ENCODE data around the gene DCLK2.
"Not testable (repeated sequence)": the region's sequence is repeated elsewhere in the genome, so short reads cannot be mapped to it uniquely, and the experiment has no call there.

DCLK2 gene

DNA sequence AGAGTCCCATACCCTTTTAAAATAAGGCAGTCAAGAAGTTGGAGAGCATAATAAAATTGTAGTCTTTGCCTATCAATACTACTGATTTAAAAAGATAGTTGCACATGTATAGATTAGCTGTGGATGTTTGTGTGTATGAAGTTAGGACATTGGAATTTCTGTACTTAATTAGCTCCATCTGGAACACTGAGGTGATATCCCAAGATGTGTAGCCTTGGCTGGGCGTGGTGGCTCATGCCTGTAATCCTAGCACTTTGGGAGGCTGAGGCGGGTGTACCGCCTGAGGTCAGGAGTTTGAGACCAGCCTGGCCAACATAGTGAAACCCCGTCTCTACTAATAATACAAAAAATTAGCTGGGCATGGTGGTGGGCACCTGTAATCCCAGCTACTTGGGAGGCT is 119.0 kb downstream of the DCLK2 start:
- in situ Hi-C loops (cut with HindIII; ENCODE audit: low sequenced_read_pairs) = not testable (repeated sequence)

DNA sequence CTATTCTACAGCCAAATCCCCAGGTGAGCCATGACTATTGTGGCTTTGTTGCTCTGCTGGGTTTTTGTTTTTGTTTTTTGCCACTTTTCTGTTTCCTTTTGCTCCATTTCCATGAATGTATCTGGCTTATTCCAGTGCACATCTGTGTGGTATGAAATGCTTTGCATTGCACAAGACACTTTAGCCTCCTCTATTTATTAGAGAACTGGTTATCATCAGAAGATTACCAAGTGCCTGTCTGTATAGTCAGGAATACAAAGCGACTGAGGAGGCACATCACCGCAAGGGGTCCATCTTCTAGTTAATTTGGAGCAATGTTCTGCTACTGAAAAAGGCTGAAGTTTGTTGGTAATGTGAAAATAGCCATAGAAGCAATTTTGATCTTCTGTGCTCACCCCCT is 120.8 kb downstream of the DCLK2 start:
- in situ Hi-C loops (cut with HindIII; ENCODE audit: low sequenced_read_pairs) = no loop called here

DNA sequence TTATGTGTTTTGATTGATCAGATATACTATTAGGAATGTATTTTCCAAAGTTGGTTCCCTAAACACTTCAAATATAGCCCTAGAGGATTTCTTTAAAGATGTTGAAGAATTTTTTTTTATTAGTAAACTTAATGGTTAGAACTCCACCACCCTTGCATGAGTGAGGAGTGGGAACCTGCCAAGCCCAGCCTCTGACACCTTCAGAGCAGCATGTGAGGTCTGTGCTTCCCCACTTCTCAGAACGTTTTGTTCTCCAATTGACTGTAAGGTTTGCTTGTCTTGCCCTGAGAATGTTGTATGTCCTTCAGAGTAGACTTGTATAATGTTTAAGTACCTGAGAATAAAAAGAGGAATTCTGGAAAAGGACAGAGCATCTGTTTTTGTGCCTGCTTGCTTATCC is 126.8 kb downstream of the DCLK2 start:
- in situ Hi-C loops (cut with HindIII; ENCODE audit: low sequenced_read_pairs) = loop anchor here (25.0 kb wide), 1 partner anchor 218 kb away; no protein-coding TSS in a partner anchor

DNA sequence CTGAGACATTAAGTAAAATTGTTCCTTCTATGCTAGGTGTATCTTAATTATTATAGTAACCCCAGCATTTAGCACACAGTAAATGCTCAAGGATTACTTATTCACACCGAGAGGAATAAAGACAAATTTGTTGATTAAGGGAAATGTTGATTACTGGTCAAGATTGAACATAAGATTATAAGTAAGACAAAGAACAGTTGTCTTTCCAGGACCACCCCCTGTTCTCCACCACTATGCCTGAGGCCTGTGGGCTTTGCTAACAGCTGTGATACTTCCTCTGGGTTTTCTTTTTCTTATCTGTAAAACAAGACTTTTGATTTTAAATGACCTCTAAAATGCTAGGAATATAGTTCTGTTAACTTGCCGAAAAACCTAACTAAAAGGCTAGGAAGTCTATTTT is 128.0 kb downstream of the DCLK2 start:
- in situ Hi-C loops (cut with HindIII; ENCODE audit: low sequenced_read_pairs) = loop anchor here (25.0 kb wide), 1 partner anchor 219 kb away; no protein-coding TSS in a partner anchor

DNA sequence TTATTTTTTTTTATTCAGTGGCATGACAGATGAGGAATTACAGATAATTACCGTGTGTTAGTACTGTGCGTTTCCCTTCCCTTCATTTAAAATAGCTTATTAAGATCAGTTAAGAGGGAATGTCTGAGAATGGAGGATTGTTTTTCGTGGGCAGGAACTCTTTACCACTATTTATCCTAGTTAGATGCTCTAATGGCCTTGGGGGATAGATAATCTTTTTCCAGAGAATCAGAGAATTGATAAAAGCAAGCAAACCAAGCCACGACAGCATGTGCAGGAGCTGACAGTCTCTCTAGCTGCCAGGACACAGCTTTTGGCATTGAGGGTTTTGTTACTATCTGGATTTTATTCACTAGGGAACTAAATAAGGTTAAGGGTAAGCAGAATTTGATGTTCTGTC is 128.7 kb downstream of the DCLK2 start:
- in situ Hi-C loops (cut with HindIII; ENCODE audit: low sequenced_read_pairs) = loop anchor here (25.0 kb wide), 1 partner anchor 220 kb away; no protein-coding TSS in a partner anchor

DNA sequence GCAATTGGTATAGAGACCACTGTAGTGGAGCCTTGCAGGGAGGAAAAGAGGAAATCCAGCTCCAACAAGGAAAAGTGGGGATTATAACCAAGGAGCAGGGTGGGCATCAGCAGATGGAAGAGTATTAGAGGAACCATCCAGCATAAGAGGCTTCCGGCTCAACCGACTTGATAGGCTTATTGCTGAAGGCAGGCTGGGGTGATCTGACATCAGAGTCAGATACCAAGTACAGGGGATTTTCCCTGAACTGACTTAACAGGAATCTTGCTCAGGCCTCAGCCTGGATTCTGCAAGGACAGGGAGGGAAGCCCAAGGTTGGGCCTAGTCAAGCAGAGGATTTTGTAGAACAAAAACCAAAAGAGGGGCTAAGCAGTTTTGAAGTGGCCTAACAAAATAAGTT is 129.6 kb downstream of the DCLK2 start:
- in situ Hi-C loops (cut with HindIII; ENCODE audit: low sequenced_read_pairs) = loop anchor here (25.0 kb wide), 1 partner anchor 221 kb away; no protein-coding TSS in a partner anchor

DNA sequence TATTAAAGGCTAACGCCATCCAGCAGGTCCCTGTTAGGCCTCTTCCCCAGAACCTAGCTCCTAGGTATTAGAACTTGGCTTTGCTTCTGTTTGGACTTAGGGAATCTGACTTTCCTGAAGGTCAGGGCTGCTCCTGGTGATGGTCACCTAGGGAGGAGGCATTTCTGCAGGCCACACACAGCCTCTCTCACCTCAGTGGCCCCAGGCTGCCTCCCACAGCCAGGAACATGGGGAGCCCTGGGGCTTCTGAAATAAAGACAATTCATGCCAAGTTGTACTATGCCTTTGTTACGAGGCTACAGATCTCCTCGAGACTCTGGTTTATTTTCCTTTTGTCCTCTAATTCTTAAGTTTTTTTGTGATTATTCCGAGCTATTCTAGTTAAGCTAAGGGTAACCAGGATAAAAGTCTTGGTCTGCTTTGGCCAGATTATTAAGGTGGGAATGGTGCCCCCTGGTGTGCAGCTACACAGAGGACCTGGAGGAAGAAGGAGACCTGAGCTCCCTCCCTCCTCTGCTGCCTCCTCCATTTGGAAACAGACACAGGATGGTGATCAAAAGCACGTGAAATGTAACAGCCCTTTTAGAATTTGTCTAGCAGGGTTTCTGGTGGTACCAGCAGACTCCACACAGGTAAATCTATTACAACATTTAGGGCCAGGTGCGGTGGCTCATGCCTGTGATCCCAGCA is 131.0 kb downstream of the DCLK2 start:
- in situ Hi-C loops (cut with HindIII; ENCODE audit: low sequenced_read_pairs) = loop anchor here (25.0 kb wide), 1 partner anchor 222 kb away; no protein-coding TSS in a partner anchor

DNA sequence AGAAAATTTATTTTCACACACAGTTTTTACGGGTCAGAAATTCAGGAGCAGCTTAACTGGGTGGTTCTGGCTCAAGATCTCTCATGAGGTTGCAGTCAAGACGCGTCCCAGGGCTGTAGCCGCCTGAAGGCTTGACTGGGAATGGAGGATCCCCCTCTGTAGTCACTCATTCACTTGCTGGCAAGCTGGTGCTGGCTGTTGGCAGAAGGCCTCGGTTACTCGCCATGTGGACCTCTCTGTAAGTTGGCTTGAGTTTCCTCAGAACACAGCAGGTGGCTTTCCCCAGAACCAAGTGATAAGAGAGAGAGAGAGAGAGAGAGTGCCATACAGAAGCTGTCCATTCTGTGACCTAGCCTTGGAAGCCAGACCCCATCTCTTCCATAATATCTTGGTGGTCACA is 132.8 kb downstream of the DCLK2 start:
- in situ Hi-C loops (cut with HindIII; ENCODE audit: low sequenced_read_pairs) = loop anchor here (25.0 kb wide), 1 partner anchor 224 kb away; no protein-coding TSS in a partner anchor

DNA sequence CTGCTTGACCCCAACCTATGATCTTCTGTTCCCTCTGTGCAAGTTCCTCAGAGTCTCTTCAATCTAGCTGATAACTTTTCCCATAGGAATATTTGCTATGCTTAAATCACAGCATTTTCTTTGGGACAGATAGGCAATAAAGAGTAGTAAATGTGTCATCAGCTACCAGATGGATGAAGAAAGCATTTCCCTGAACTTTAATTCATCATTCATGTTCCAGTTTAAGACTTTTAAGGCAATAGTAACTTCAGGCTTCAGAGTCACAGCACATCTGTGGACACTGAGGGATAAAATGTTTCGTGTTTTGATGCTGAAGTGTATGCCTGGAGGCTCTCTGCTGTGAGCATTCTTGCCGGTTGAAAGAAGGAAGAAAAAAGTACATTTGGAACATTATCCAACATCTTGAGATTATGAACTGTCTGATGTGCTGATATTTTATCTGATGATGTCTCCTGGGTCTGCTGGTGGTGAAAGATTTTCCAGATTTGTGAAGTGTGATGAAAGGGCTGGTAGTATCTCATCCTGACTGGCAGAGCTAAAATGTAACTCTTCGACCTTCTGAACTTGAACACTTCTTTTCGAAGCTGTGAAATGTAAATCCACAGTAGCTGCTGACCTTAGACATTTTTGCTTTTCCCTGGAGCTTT is 133.7 kb downstream of the DCLK2 start:
- in situ Hi-C loops (cut with HindIII; ENCODE audit: low sequenced_read_pairs) = loop anchor here (25.0 kb wide), 1 partner anchor 225 kb away; no protein-coding TSS in a partner anchor

DNA sequence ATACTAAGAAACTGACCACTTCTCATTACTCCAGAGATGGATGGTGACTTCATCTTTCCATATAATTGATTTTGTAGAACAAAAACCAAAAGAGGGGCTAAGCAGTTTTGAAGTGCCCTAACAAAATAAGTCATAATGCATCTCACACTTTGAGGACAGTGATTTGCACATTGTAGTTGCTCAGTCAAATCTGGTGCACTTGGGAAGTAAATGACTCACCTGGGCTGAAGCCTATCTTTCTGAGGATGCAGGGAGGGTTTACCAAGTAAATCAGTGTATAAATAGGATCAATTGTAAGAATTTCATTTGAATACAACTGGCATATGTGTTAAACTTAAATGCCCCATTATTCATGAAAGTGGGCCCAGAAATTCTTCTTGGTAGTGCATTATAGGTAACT is 134.2 kb downstream of the DCLK2 start:
- in situ Hi-C loops (cut with HindIII; ENCODE audit: low sequenced_read_pairs) = loop anchor here (25.0 kb wide), 1 partner anchor 225 kb away; no protein-coding TSS in a partner anchor

DNA sequence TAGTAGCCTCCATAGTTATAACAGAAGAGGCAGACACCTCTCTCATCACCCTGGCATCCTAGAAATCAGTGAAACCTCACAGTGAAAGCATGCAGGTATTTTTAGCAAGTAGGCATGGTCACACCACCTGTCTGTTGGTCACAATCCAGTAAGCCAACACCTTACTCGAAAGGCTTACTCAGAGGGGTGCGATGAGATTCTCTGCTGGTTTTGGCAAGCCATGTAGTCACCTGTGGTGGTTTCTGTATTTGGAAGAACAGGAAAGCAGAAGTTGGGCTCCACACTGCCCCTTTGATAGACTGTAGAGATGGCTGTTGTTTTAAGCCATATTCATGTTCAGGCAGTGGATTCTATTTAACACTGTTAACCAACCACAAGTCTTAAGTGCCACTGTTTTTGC is 134.7 kb downstream of the DCLK2 start:
- in situ Hi-C loops (cut with HindIII; ENCODE audit: low sequenced_read_pairs) = loop anchor here (25.0 kb wide), 1 partner anchor 226 kb away; no protein-coding TSS in a partner anchor

DNA sequence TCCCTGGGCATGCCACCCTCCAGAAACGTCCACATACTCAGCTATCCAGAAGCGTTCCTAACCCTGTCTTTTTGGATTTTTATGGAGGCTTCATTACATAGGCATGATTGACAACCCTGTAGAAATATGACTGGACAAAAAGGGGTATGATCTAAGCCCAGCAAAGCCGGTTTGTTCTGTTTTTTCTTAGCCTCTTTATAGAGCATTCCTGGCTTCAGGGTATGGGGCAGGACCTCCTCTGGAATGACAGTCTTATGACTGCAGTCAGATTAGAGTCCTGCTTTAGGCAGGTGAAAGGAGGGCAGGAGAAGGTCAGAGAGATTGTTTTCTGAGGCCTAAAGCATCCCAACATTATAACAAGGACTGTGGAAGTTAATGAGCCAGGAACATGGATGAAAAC is 137.4 kb downstream of the DCLK2 start:
- in situ Hi-C loops (cut with HindIII; ENCODE audit: low sequenced_read_pairs) = loop anchor here (25.0 kb wide), 1 partner anchor 228 kb away; no protein-coding TSS in a partner anchor

DNA sequence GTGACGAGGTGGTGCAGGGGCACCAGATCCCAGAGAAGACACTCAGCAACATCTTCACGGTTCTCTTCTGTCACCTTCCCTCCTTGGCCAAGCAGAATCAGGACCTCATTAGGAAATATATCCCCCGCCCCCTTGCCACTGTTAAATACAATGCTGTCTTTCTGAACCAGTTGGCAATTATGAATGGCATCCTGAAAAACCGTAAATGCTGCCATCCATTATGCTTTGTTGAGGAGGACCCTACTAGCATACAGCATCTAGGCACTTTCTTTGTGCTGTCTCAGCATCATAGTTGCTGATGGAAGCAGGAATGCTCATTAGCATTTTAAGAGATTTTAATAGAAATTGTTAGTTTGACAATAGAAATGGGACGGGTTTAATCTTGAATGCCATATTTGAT is 138.5 kb downstream of the DCLK2 start:
- in situ Hi-C loops (cut with HindIII; ENCODE audit: low sequenced_read_pairs) = loop anchor here (25.0 kb wide), 1 partner anchor 229 kb away; no protein-coding TSS in a partner anchor

DNA sequence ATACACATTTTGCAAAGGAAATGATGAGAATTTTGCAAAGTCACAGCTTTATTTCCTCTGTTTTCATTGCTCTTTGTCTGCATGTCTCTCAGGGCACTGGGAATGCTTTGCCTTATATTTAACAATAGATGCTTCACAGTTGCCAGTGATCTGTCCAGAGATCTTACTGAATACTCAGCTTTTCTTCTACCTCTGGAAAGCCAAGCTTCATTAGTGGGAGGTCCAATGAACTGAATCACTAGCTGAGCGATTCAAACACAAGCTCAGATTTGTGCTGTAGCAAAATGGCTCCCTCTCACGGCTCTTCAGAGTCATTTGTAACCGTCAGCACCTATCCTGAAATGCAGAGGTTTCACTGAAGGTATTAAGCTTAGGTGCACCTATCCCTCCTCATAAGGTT is 138.9 kb downstream of the DCLK2 start:
- in situ Hi-C loops (cut with HindIII; ENCODE audit: low sequenced_read_pairs) = loop anchor here (25.0 kb wide), 1 partner anchor 230 kb away; no protein-coding TSS in a partner anchor

DNA sequence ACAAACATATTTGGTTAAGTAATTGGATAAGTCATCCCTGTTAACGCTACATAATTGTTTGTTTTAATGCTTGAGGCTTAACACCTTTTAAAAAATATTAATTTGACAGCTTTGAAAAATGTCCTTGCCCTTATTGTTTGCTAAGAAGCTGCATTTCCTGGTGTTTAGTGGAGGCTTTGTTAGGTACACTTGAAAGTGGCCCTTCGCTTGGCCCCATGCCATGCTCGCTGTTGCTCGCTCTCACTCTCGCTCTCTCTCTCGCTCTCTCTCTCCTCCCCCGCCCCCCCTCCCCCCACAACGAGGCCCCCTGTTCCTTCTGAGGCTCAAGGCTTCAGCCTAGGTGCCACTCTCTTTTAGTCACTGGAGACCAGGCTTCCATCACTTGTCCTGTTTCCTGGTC is 139.6 kb downstream of the DCLK2 start:
- in situ Hi-C loops (cut with HindIII; ENCODE audit: low sequenced_read_pairs) = loop anchor here (25.0 kb wide), 1 partner anchor 231 kb away; no protein-coding TSS in a partner anchor

DNA sequence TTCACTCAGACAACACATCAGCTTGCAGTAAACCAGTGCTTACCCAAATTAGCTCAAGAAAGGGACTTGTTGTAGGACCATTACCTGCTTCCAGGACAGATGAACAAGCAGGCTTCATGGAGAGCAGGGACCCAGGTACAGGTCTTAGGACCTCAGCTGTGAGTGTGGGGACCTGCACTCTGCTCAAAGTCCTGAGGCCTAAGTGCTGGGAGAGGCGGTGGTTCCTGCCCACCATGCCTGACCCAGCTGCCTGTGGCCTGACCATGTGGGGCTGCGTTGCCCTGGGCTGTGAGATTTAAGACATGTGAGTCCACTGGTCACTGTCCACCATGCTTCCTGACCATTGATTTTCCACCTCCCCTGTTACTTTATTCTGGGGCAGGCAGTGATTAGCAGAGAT is 140.2 kb downstream of the DCLK2 start:
- in situ Hi-C loops (cut with HindIII; ENCODE audit: low sequenced_read_pairs) = loop anchor here (25.0 kb wide), 1 partner anchor 231 kb away; no protein-coding TSS in a partner anchor

DNA sequence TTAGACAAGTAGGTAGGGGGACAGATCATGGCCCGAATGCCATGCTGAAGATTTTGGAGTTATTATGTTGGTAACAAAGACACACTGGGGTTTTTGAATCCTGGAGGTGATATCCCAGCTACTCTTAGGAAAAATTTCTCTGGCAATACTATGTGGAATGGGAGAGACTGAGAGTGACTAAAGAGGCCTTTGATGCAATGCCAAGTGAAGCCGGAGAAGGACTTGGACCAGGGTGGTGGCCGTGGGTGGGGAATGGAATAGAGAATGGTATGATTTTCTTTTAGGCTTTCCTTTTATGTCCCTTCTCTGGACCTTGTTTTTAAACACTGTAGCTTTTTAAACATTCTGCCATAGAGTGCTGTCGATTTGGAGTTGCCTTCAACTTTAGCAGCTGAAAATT is 141.6 kb downstream of the DCLK2 start:
- in situ Hi-C loops (cut with HindIII; ENCODE audit: low sequenced_read_pairs) = loop anchor here (25.0 kb wide), 1 partner anchor 233 kb away; no protein-coding TSS in a partner anchor

DNA sequence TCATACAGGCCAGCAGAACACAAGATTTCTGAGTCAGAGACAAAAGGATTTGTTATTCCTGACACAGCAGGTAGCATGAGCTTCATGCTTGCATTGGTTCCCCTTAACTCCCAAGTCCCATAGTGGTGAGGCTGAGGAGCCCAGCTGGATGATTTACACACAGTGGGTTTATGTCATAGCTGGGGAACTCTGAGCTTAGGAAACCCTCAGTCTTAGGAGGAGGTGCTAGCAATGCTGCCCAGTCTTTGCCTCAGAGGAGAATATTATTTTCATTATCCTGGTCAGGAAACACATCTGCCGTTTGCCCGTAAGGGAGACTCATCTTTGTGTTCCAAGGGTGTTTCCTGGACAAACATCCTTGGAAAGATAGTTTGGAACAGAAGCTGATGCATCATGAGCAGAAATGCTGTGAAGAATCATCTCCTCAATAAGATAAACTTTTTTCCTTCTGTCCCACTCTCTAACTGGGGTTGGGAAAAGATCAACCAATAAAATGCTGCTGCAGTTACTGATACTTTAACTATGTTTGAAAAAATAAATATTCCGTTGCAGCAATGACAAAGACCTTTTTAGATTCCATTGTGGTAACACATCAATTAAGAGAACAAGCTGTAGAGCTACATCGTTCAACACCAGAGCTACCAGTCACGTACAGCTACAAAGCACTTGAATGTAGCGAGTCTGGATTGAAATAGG is 146.8 kb downstream of the DCLK2 start:
- in situ Hi-C loops (cut with HindIII; ENCODE audit: low sequenced_read_pairs) = loop anchor here (25.0 kb wide), 1 partner anchor 238 kb away; no protein-coding TSS in a partner anchor

DNA sequence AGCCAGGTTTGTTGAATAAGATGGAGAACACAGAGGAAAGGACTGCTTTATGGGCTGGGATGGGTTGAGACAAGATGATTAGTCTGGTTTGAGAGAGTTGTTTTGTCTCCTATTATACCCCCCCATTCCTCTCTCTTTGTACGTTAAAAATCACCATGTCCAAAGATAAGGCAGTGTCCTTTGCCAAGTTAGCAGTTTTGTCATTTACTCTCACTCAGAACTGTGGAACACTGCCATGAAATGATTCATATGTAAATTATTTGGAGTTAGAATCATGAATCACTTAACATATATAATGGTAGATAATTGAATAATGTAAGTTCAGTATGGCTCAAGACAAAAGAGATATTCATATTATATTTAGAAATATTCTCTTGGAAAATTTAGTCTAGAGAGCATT is 151.3 kb downstream of the DCLK2 start:
- in situ Hi-C loops (cut with HindIII; ENCODE audit: low sequenced_read_pairs) = no loop called here

DNA sequence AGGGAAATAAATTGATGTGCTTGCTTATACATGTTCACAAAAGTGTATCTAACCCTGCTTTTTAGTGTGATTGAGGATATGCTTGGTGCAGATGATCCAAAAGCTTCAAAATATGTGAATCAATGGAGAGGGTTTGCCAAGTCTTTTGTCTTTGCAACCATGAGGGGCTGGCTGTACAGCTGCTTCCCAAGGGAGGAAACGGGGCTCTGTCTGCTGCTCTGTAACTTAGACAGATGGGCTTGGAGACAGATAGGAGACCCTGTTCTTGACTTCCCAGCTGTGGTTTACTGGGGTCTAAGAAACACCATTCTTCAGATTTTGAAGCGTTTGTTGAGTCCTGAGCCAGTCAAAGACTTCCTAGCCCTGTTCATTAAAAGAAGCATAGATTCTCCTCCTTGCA is 152.3 kb downstream of the DCLK2 start:
- in situ Hi-C loops (cut with HindIII; ENCODE audit: low sequenced_read_pairs) = no loop called here
